Adrenal gland (tissue), 12 donors: ENCODE data around the gene CFAP221. TPM values are rescaled to one million over a fixed set of nuclear protein-coding genes. Genes with fewer than 3 reads are reported as not detected.

Experiments
- DNase-seq, 7 donors: peaks; one replicate each; pipeline ENCODE4 v3.0.0-alpha.2; 2019 to 2020
- H3K27ac ChIP-seq, 5 donors: fragments of 200-600 bp; sonication (generic) in 4 of 5; 1 replicate in 3 of 5; 2 replicates in 2 of 5; pipeline versions ENCODE4 v1.5.1 to v1.8.0; 2016 to 2020; ENCODE audit warnings: mild to moderate bottlenecking in 1 of 5
- H3K27me3 ChIP-seq: fragments of 200-600 bp; 2 replicates; pipeline ENCODE4 v1.8.0; 2021
- H3K36me3 ChIP-seq, 2 donors: fragments of 200-600 bp; replicated peaks in 1 of 2; 1 replicate in 1 of 2; 2 replicates in 1 of 2; pipeline versions ENCODE4 v1.5.1 to v1.8.0; 2018 to 2022
- H3K4me1 ChIP-seq, 2 donors: fragments of 200-600 bp; replicated peaks in 1 of 2; 1 replicate in 1 of 2; 2 replicates in 1 of 2; pipeline versions ENCODE4 v1.5.1 to v1.8.0; 2018 to 2021
- H3K4me3 ChIP-seq, 4 donors: fragments of 200-600 bp; sonication (generic) in 3 of 4; one replicate each; pipeline ENCODE4 v1.5.1; 2016 to 2018
- H3K9me3 ChIP-seq, 3 donors: fragments of 200-600 bp; sonication (generic) in 1 of 3; replicated peaks in 1 of 3; 1 replicate in 2 of 3; 2 replicates in 1 of 3; pipeline versions ENCODE4 v1.5.1 to v1.8.0; 2016 to 2021
- POLR2A ChIP-seq, 2 donors: fragments of 450-650 bp; IDR thresholded peaks; one replicate each; pipeline ENCODE4 v1.6.1; 2017; ENCODE audit warnings: antibody characterized with exemption in 2 of 2, mild to moderate bottlenecking in 2 of 2, moderate library complexity in 1 of 2
- WGBS, 4 donors: extraction: QIAGEN DNeasy Blood & Tissue Kit in 2 of 4; methylation state at CpG; one replicate each; pipeline versions ENCODE4 v1.1.5 to v1.1.7; 2013 to 2017; 5-methylcytosine and 5-hydroxymethylcytosine counted together
- intact Hi-C, 2 donors: fragments of 100-400 bp; cut with DNase I; formaldehyde crosslinking; loops; one replicate each; pipeline versions ENCODE4 v1.14.1 to v1.15.0; 2022 to 2023
- polyA plus RNA-seq, 3 donors: library from polyadenylated mRNA; stranded (reverse); fragments of 200-250 nt in 2 of 3; fragments of 350-450 nt in 1 of 3; fragmentation: Illumina TruSeq in 1 of 3; extraction: RNeasy Lipid Tissue Mini Kit (QIAGEN cat#74804) in 1 of 3; gene quantifications; one replicate each; pipeline ENCODE4 v1.2.3, GENCODE V29; 2013 to 2014
- total RNA-seq, 9 donors: library from RNA; depleted of rRNA in 4 of 9; stranded (reverse); fragments of >200 nt in 4 of 9; fragments of 120-200 nt in 1 of 9; fragmentation: NEBNext Ultra II Directional in 1 of 9; extraction: Animal tissue kit (Norgen Biotek cat#: 25700) in 1 of 9; gene quantifications; one replicate each; pipeline versions ENCODE4 v1.1.0 to v1.2.4, GENCODE V29; 2013 to 2023
- TF ChIP-seq, protein P1 (sequence below), 6 experiments: fragments of 450-650 bp in 4 of 6; fragments of 200-600 bp in 2 of 6; sonication (generic) in 1 of 6; IDR thresholded peaks; 1 replicate in 5 of 6; 2 replicates in 1 of 6; pipeline versions ENCODE4 v1.5.1 to v1.8.0; 2016 to 2021; ENCODE audit warnings: antibody characterized with exemption in 6 of 6, mild to moderate bottlenecking in 2 of 6, moderate library complexity in 1 of 6
- donor health status: healthy with polysubstance abuse.
- donor health status: Bipolar disorder and iron deficiency.
- donor health status: DM: yes; HTN: yes; CAD: no.
- donor health status: DM: no; HTN: no; CAD: no.
- donor health status: DM: no; HTN: no; CAD: no.
- donor health status: DM: yes; HTN: yes; CAD: no.

The CFAP221 gene
- total and polyA plus RNA-seq, 12 donors = 1.1 to 14.0 (median 4.4) TPM

DNA sequence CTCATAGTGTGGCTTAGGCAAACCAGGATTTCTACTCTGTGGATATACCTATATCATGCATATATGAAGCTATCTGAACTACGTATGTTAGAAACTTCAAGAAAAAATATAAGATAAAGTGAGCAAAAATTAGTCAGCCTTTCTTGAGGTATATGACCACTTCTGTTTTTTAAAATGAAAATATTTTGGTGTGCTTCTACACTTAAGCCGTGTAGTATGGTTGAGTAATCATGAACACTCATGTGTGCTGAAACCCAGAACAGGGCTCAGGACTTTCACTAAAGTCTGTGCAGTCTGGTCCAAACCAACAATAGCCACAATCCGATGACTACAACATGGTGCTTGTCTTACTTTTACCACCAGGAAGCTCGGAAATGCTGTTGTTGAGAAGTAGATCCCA, 85.9 kb downstream of the CFAP221 start:
- intact Hi-C loops = no loop called here
- Histone ChIP-seq H3K4me1 (no peaks in the 10 kb centered on the region), H3K27me3 (no peaks in the 10 kb centered on the region), H3K4me3 (no peak overlapping the region), H3K36me3 (no peaks in the 10 kb centered on the region), H3K9me3 (no peaks in the 10 kb centered on the region), H3K27ac (no peak overlapping the region)
- WGBS, 4 donors = 81 to 92% (median 89%) methylated on average over 4 of the region's 4 CpGs
- TF ChIP-seq, protein P1, sequence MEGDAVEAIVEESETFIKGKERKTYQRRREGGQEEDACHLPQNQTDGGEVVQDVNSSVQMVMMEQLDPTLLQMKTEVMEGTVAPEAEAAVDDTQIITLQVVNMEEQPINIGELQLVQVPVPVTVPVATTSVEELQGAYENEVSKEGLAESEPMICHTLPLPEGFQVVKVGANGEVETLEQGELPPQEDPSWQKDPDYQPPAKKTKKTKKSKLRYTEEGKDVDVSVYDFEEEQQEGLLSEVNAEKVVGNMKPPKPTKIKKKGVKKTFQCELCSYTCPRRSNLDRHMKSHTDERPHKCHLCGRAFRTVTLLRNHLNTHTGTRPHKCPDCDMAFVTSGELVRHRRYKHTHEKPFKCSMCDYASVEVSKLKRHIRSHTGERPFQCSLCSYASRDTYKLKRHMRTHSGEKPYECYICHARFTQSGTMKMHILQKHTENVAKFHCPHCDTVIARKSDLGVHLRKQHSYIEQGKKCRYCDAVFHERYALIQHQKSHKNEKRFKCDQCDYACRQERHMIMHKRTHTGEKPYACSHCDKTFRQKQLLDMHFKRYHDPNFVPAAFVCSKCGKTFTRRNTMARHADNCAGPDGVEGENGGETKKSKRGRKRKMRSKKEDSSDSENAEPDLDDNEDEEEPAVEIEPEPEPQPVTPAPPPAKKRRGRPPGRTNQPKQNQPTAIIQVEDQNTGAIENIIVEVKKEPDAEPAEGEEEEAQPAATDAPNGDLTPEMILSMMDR (IDR thresholded peaks at IDR 0.05) = no peak
- TF ChIP-seq POLR2A (IDR thresholded peaks at IDR 0.05) = no peak
- DNase-seq = no peak

DNA sequence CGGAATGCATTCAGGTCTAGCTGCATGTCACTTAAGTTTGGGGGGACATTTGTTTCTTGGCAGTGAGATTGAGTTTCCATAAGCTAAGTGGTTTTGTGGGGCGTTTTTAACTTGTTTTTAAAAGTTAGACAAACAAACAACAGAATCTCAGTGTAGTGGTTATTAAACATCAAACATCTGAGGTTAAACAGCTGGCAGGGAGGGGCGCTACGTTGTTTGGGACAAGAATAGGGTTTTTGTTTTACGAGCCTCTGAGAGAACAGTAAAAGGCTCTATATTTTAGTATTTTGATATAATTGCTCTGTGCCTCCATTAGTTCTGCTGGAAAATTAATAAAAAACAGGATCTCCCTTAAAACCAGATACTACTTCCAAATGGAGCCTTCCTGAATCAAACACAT, 93.1 kb downstream of the CFAP221 start:
- no peak for TF ChIP-seq POLR2A (IDR thresholded peaks at IDR 0.05)
- intact Hi-C loops = no loop called here
- DNase-seq = no peak
- no peak overlapping the region for H3K4me3 ChIP-seq
- no peak overlapping the region for H3K27ac ChIP-seq
- WGBS, 4 donors = 56 to 81% (median 63%) methylated on average over 5 of the region's 5 CpGs
- H3K9me3 ChIP-seq = no peaks in the 10 kb centered on the region
- H3K4me1 ChIP-seq = peaks cover 0 to 4% of the 10 kb centered on the region in 2 donors
- no peaks in the 10 kb centered on the region for H3K36me3 ChIP-seq
- H3K27me3 ChIP-seq = no peaks in the 10 kb centered on the region

DNA sequence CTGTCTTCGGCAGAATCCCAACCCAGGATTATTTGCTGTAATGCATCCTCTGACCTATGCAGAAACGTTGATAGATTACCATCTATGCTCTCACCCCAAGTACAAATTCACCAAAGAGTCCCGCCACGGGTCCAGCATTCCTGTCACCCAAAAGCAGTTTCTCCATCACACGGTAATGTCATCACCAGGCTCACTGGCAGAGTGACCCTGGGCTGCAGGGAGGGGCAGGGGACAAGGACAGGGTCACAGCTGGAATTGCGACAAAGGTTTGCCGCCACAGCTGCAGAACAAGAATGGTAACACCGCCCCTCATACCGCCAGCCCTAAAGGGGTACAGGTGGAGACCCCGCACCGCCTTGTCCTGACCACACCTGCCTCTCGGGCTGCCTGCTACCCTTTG, 94.0 kb downstream of the CFAP221 start:
- DNase-seq = peak in 1 of 7 donors; percentile 22
- Histone ChIP-seq H3K36me3 (no peaks in the 10 kb centered on the region), H3K9me3 (no peaks in the 10 kb centered on the region), H3K4me1 (peaks cover 0 to 4% of the 10 kb centered on the region in 2 donors), H3K27ac (no peak overlapping the region), H3K27me3 (no peaks in the 10 kb centered on the region), H3K4me3 (no peak overlapping the region)
- TF ChIP-seq, protein P1 (IDR thresholded peaks at IDR 0.05) = no peak
- TF ChIP-seq POLR2A (IDR thresholded peaks at IDR 0.05) = no peak
- WGBS, 4 donors = 50 to 57% (median 53%) methylated on average over 9 to 12 of the region's 12 CpGs
- intact Hi-C loops = no loop called here

DNA sequence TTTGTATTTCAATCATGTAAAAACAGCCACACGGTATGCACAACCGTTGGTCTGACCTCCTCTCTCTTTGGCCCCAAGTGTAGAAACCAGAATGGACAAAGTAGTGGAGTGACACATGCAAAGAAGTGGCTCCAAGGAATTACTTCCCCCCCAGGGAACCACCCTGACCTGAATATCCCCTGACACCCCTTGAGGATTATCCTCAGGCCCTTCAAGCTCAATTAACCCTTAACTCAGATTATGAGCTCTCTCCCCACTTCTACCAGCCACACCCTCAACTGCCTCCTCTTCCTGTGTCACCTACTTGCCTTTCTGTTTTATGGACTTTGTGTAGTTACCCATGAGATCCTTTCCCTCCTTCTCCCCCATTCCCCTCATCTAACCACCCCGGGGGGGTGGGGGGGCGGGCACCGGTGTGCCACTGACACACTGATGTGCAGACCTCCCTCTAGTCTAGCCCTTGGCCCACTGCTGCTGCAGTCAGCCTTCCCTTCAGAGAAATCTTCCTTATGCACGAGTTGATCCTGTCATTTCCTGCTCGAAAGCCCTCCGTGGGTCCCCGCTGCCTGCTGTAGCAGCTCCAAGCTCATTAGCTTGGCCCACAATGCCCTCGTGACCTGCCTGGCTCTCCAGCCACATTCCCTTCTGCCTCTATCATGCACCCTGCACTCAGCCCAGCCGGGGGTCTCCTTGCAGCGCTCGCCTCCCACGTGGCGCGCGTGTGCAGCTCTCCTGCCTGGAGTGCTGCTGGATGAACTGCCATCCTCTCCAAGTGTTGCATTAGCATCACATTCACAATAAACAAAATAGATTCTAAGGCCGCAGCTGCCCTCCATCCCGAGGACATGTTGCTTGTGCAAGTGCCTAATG, 94.7 kb downstream of the CFAP221 start:
- TF ChIP-seq, protein P1 (IDR thresholded peaks at IDR 0.05) = no peak
- no peak for TF ChIP-seq POLR2A (IDR thresholded peaks at IDR 0.05)
- Histone ChIP-seq H3K27me3 (no peaks in the 10 kb centered on the region), H3K27ac (no peak overlapping the region), H3K4me1 (peaks cover 0 to 4% of the 10 kb centered on the region in 2 donors), H3K4me3 (no peak overlapping the region), H3K9me3 (no peaks in the 10 kb centered on the region), H3K36me3 (no peaks in the 10 kb centered on the region)
- WGBS, 4 donors = 52 to 68% (median 63%) methylated on average over 19 of the region's 19 CpGs
- intact Hi-C loops = no loop called here
- no peak for DNase-seq
